GM11168 (cell line): ENCODE results near the gene STEEP1.

Experiments used
- in situ Hi-C: fragments of 300-500 bp; cut with MboI; formaldehyde crosslinking; loops from one replicate; pipeline ENCODE4 v1.12.0; 2022; ENCODE audit warnings: low sequenced_read_pairs; ENCODE audit not compliant: unreplicated experiment

Gene STEEP1

DNA sequence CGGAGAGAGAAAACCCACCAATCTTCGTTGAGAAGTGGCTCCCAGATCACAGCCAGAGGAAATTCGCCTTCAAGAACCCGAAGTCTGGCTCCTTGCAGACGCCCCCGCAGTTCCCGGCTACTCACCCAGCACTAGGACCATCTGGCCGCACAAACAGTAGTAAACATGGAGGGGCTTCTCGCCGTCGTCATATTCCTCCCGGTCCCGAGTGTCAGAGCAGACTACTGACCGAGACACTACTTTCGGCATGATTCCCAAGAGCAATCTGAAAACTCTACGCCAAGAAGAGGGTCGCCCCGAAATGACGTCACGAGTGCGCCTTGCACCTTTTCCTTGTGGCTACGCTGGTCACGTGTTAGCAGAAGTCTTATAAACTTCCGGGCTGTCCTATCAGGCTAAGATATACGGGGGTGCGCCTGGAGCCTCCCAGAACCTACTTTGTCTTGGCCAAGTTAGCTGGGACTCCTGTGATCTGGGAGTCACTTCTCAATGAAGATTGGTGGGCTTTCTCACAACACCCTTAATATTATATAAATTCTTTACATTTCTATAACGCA lies at the start of gene STEEP1:
Gene STEEP1, minus strand, starts transcription at position 303 of the 557 bp plus-strand sequence. Its CDS starts 54 bp downstream, at position 249.
- in situ Hi-C loops = no loop called here

DNA sequence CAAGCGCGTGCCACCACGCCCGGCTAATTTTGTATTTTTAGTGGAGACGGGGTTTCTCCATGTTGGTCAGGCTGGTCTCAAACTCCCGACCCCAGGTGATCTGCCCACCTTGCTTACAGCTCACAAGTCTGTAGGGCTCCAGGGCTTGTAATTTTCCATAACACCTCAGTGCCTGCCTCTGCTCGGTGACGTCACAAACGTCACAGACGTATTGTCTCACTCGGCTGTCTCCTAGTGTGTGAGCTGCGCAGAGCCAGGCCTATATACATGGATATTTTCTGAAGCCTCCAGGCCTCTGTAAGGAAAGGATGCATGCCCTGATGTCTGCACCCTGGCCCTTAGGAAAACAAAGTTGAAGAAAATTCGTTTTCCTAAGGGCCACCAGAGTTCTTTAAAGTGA lies 49.6 kb upstream of the STEEP1 start:
- in situ Hi-C loops = no loop called here

DNA sequence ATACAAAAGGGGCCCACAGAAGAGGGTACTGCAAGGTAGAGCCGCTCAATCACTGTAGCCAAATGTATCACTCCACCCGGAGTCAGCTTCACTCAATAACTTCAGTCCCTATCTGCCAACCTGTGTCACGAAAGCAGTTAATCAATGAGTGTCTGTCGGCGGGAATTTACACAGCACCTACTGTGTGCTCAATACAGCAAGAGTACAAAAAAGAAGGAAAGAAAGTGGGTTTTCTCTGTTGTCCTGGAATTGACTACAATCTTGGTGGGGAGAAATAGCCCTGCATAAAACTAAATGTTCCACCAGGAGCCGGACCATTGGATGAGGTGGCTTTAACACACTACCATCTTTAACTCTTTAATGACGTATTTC lies 41.8 kb upstream of the STEEP1 start:
- in situ Hi-C loops = no loop called here

DNA sequence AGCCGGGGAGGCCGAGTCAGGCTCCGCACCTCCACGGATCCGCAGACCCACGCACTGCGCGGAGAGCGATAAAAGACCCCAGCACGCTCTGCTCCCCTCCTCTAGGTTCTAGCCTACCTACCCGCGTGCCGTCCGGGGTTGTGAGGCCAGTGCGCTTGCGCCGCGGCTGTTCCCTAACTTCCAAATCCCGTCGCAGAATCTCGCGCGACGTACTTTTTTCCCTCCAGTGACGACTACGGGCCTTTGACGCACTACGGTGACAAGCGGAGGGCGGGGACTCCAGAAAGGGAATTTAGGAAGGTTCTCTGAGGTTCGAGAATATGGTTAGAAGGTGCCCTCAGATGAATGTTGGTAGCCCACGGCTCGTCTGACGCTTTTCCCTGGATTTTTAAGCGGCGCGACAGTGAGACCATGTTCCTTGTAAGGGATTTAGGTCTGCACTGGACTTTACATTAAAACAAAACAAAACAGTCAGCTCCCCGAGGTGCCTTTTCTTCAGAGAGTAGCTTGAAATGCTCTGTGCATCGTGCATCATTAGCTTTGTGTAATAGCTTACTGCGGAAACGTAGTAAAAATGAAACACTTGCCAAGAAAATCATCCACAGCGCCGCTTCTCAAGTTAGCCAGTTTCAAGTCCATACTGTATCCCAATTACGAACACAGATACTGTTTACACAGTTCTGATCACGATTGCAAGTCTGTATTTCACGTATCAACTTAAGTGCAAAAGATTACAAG lies 41.2 kb upstream of the STEEP1 start, which contains the start of gene NKRF:
Gene NKRF, minus strand, starts transcription at position 145 of the 738 bp plus-strand sequence.
- in situ Hi-C loops = no loop called here

DNA sequence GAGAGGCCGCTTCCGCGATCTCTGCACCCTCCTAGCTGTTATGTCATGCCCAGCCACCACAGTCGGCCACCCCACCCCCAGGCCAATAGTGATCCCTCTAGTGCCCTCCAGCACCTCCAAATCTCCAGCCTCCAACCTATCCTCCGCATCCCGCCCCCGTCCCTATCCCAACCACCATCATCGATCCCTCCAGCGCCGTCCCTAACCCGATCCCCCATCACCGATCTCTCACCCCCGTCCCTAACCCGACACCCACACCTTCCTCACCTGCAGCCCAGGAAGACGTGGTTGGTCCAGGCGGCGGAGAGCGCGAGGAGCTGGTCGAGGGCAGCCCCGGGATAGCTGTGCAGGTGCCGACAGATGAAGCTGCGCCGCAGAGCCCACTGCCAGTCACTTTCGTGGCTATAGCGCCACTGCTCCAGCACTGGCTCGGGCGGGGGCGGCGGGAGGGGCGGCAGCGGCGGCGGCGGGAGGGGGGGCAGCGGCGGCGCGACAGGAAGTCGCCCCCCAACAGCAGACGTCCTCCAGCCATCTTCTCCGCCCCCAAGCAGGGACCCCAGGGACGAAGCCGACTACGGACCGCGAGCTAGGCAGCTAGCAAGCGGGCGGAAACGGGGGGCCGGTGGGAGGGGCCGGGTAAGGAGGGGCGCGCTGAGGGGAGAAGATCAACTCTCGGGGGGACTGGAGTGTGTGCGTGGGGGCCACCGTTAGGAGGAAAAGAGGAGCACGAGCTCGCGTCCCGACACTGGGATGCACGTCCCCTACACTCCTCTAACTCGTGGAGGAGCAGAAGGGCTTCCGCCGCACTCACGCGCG lies 40.5 kb upstream of the STEEP1 start:
- in situ Hi-C loops = no loop called here

DNA sequence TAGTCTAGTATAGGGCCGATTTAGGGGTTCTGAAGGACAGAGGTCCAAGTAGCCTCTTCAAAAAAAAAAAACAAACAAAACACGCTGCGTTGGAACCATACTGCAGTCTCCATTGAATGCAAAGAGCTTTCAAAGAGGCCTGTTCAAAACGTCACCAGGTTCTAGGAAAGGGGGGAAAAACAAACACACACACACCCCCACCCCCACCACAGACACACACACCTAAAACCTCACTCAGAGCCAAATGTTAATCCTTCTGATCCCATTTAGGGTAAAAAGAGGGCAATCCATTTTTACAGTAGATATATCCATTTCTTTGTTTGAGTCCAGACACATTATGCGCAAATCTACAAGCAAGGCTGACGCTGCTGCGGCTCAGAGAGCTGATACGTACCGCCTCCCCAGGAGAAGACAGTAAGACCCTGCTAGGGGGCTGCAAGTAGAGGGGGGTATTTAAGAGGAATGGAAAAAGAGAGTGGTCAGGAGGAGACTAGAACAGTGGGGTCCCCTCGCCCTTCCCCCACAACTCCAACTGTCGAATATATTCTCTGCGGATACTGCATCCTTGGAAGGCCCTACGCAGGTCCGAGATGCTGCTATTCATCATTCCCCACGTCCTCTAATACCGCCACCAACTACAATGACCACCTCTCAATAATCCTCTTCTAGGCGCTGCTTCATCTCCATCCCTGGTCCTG lies 39.7 kb upstream of the STEEP1 start:
- in situ Hi-C loops = no loop called here

- in situ Hi-C loops = no loop called here
These were observed 37.6 kb upstream of the STEEP1 start for GRCh38 chrX:119602701-119603255.

- in situ Hi-C loops = no loop called here
These were observed 24.6 kb upstream of the STEEP1 start for GRCh38 chrX:119589810-119590209.

DNA sequence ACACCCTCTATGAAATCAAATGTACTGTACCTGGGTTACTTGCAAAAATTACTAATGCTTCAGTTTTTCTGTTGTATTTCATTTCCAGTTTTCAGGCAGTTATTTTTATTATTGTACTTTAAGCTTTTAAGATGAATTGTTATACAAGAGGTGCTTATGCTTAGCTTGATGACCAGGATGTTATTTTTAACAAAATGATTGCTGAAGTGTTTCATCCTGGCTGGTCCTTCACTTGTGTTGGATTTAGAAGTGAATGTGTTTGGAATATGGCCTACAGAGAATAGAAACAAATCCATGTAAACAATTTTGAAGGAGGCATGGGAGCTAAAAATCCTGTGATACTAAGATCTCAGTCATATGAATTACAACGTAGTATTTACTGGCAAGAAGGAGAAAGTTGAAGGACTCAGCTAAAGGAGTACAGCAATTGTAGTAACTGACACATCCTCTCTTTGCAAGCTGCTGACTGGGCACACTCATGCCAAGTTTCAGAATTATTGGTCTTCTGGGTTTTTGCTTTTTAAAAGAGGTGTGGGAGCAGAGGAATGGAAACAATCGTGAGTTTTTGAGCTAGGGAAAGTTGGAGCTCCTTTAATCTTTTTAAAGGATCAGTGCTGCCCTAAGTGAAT lies 18.3 kb upstream of the STEEP1 start:
- in situ Hi-C loops = no loop called here

DNA sequence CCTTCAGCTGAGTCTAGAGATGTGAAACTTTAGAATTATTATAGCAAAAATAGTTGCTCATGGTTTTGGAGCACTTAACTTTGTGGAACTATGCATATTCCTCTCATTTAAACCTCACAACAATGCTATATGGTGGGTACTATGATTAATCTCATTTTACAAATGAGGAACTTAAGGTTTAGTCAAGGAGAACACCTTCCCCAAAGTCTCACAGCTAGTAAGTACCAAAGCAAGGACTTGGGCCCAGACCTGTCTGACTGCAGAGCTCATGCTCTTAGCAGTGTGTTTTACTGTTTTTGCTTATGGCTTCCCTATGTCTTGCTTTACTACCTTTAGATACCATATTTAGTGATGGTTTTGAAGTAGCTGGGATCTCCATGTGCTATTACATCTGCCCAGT lies 14.2 kb upstream of the STEEP1 start:
- in situ Hi-C loops = no loop called here

GRCh38 chrX:119574394-119575266 lies 9.4 kb upstream of the STEEP1 start, which contains the start of gene UBE2A:
Gene UBE2A (plus strand): TSS chrX:119574563. CDS start chrX:119574712, 149 bp downstream.
- in situ Hi-C loops = no loop called here

- in situ Hi-C loops = no loop called here
These were observed 8.7 kb upstream of the STEEP1 start for GRCh38 chrX:119573840-119574393.

- in situ Hi-C loops = no loop called here
These were observed 8.0 kb upstream of the STEEP1 start for GRCh38 chrX:119573222-119573621.

DNA sequence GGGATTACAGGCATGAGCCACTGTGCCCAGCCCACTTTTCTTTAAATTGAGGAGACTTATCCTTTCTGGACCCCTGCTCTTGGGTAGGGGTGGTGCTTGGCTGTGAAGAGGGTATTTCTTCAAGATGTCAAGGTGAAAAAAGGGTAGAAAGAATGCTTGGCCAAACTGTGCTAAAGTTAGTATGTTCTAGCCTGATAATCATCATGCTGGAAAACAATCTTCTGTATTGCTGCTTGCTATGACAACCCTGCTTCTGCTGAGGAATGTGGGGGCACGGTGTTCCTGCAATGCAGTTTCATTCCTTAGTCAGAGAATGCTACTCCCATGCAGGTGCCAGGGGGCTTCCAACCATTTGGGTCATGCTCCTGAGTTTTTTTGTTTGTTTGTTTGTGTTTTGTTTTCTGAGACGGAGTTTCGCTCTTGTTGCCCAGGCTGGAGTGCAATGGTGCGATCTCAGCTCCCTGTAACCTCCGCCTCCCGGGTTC lies 5.2 kb upstream of the STEEP1 start:
- in situ Hi-C loops = no loop called here

- in situ Hi-C loops = no loop called here
These were observed 12.7 kb downstream of the STEEP1 start for GRCh38 chrX:119552508-119552907.

DNA sequence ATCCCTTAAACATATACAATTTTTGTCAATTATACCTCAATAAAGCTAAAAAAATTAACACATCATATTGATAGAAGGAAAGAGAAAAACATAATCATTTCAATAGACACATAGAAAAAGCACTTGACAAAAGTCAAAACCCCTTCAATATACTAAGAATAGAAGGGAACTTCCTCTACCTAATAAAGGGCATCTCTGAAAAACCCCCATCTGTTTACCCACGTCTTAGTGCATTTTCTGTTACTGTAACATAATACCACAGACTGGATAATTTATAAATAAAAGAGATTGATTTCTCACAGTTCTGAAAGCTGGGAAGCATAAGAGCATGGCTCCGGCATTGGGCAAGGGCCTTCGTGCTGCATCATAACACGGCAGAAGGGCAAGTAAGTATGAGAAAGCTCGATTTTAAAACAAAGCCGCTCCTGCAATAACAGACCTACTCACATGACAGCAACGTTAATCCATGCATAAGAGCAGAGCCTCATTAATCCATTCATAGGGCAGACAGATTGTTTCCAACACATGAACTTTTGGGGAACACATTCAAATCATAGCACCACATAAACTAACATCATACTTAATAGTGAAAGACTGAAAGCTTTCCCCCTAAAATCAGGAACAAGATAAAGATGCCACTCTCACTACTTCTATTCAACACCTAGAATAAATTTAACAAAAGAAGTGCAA lies 15.7 kb downstream of the STEEP1 start:
- in situ Hi-C loops = no loop called here

GRCh38 chrX:119541188-119541587 lies 24.0 kb downstream of the STEEP1 start:
- in situ Hi-C loops = no loop called here

GRCh38 chrX:119539872-119540271 lies 25.3 kb downstream of the STEEP1 start:
- in situ Hi-C loops = no loop called here
